GM23338 (cell line): Measurements from ENCODE around the gene SUOX. TPM values are rescaled to one million over a fixed set of nuclear protein-coding genes. Genes with fewer than 3 reads are reported as not detected.

ENCODE experiments used
- ATAC-seq: fragments of 200-7000 bp; cut with Tn5 transposase; 3 replicates; pipeline ENCODE4 v1.9.1; 2020
- DNase-seq: peaks from one replicate; pipeline ENCODE4 v3.0.0-alpha.2; 2015; ENCODE audit warnings: low spot score
- H2AFZ ChIP-seq: fragments of 200-600 bp; sonication (generic); 2 replicates; pipeline ENCODE4 v1.8.0; 2016; ENCODE audit warnings: antibody characterized with exemption, mild to moderate bottlenecking, moderate library complexity
- H3F3A ChIP-seq: fragments of 200-600 bp; sonication (generic); replicated peaks from 2 replicates; pipeline ENCODE4 v1.8.0; 2017; ENCODE audit warnings: antibody characterized with exemption, mixed run types, low read depth
- H3K27ac ChIP-seq: fragments of 200-600 bp; sonication (generic); 2 replicates; pipeline ENCODE4 v1.6.1; 2016; ENCODE audit warnings: low read depth
- H3K27me3 ChIP-seq: fragments of 200-600 bp; sonication (generic); 2 replicates; pipeline ENCODE4 v1.8.0; 2016; ENCODE audit warnings: mild to moderate bottlenecking, mixed run types, moderate library complexity; ENCODE audit not compliant: insufficient read depth
- H3K36me3 ChIP-seq: fragments of 200-600 bp; sonication (generic); 2 replicates; pipeline ENCODE4 v1.8.0; 2016; ENCODE audit warnings: mild to moderate bottlenecking; ENCODE audit not compliant: insufficient read depth
- H3K4me1 ChIP-seq: fragments of 200-600 bp; sonication (generic); 2 replicates; pipeline ENCODE4 v1.8.0; 2016; ENCODE audit warnings: mild to moderate bottlenecking, moderate library complexity; ENCODE audit not compliant: insufficient read depth
- H3K4me2 ChIP-seq: fragments of 200-600 bp; sonication (generic); 2 replicates; pipeline ENCODE4 v1.7.1; 2017; ENCODE audit warnings: mixed run types
- H3K4me3 ChIP-seq: fragments of 200-600 bp; sonication (generic); 2 replicates; pipeline ENCODE4 v1.6.1; 2016; ENCODE audit warnings: mixed run types
- H3K79me2 ChIP-seq: fragments of 200-600 bp; sonication (generic); replicated peaks from 2 replicates; pipeline ENCODE4 v1.8.0; 2017; ENCODE audit warnings: mild to moderate bottlenecking; ENCODE audit not compliant: insufficient read depth
- H3K9me2 ChIP-seq: fragments of 200-600 bp; sonication (generic); 2 replicates; pipeline ENCODE4 v1.8.0; 2017; ENCODE audit not compliant: insufficient read depth
- H4K20me1 ChIP-seq: fragments of 200-600 bp; sonication (generic); replicated peaks from 2 replicates; pipeline ENCODE4 v1.8.0; 2017; ENCODE audit warnings: mild to moderate bottlenecking; ENCODE audit not compliant: insufficient read depth
- H3K27ac Mint-ChIP-seq: 2 replicates; pipeline ENCODE4 v1.8.0; 2020; ENCODE audit warnings: inconsistent platforms, mild to moderate bottlenecking, moderate library complexity, mixed read lengths
- H3K27me3 Mint-ChIP-seq: 3 replicates; pipeline ENCODE4 v1.8.0; 2022; ENCODE audit warnings: low read depth, mild to moderate bottlenecking, moderate library complexity, mixed read lengths, inconsistent platforms; ENCODE audit not compliant: insufficient read depth, poor library complexity
- H3K36me3 Mint-ChIP-seq: 3 replicates; pipeline ENCODE4 v1.8.0; 2021; ENCODE audit warnings: low read depth, mild to moderate bottlenecking, inconsistent platforms, moderate library complexity, mixed read lengths
- H3K4me1 Mint-ChIP-seq: 3 replicates; pipeline ENCODE4 v1.8.0; 2020; ENCODE audit warnings: mild to moderate bottlenecking, inconsistent platforms, mixed read lengths
- H3K4me3 Mint-ChIP-seq: 3 replicates; pipeline ENCODE4 v1.8.0; 2021; ENCODE audit warnings: moderate library complexity, mild to moderate bottlenecking, inconsistent platforms, mixed read lengths
- H3K9me3 Mint-ChIP-seq: 3 replicates; pipeline ENCODE4 v1.8.0; 2020; ENCODE audit warnings: moderate library complexity, mild to moderate bottlenecking, inconsistent platforms, mixed read lengths
- EZH2phosphoT487 ChIP-seq: fragments of 200-600 bp; sonication (generic); IDR thresholded peaks from one replicate; pipeline ENCODE4 v1.8.1; 2018; ENCODE audit warnings: antibody characterized with exemption; ENCODE audit not compliant: unreplicated experiment
- JUNB ChIP-seq: IDR thresholded peaks from one replicate; pipeline ENCODE4 v1.6.1; 2016; ENCODE audit warnings: antibody characterized with exemption; ENCODE audit not compliant: unreplicated experiment
- NANOG ChIP-seq: IDR thresholded peaks from 2 replicates; pipeline ENCODE4 v1.6.1; 2016; ENCODE audit warnings: antibody characterized with exemption, borderline replicate concordance
- POLR2AphosphoS5 ChIP-seq: IDR thresholded peaks from 2 replicates; pipeline ENCODE4 v1.6.1; 2016; ENCODE audit warnings: antibody characterized with exemption, low read depth
- ZNF331 ChIP-seq: fragments of 250-450 bp; sonication (Bioruptor Pico); IDR thresholded peaks from 2 replicates; pipeline ENCODE4 v1.5.0; 2020; ENCODE audit warnings: low read depth, mild to moderate bottlenecking, moderate library complexity
- polyA plus RNA-seq: library from polyadenylated mRNA; unstranded; fragments of >200 nt; fragmentation: Nextera tagmentation; extraction: Ambion mirVana; gene quantifications from 2 replicates; pipeline ENCODE4 v1.2.1, GENCODE V29; 2016
- total RNA-seq: library from RNA; depleted of rRNA; stranded (reverse); fragments of >200 nt; shearing (Covaris generic); gene quantifications from 2 replicates; pipeline ENCODE4 v1.2.3, GENCODE V29; 2014
- TF ChIP-seq, protein P1 (sequence below), 2 experiments: fragments of 200-600 bp in 1 of 2; sonication (generic) in 1 of 2; conservative IDR thresholded peaks; 2 replicates each; pipeline versions ENCODE4 v1.5.1 to v1.6.1; 2016 to 2017; ENCODE audit warnings: antibody characterized with exemption in 2 of 2, low read depth in 2 of 2, mild to moderate bottlenecking in 2 of 2, moderate library complexity in 1 of 2
- TF ChIP-seq, protein P2 (sequence below): IDR thresholded peaks from one replicate; pipeline ENCODE4 v1.6.1; 2018; ENCODE audit warnings: antibody characterized with exemption; ENCODE audit not compliant: unreplicated experiment
- TF ChIP-seq, protein P3 (sequence below): IDR thresholded peaks from 2 replicates; pipeline ENCODE4 v1.6.1; 2016; ENCODE audit warnings: antibody characterized with exemption

The SUOX gene
- total and polyA plus RNA-seq, 2 experiments from 2014 or later: 14.0 to 27.5 TPM

DNA sequence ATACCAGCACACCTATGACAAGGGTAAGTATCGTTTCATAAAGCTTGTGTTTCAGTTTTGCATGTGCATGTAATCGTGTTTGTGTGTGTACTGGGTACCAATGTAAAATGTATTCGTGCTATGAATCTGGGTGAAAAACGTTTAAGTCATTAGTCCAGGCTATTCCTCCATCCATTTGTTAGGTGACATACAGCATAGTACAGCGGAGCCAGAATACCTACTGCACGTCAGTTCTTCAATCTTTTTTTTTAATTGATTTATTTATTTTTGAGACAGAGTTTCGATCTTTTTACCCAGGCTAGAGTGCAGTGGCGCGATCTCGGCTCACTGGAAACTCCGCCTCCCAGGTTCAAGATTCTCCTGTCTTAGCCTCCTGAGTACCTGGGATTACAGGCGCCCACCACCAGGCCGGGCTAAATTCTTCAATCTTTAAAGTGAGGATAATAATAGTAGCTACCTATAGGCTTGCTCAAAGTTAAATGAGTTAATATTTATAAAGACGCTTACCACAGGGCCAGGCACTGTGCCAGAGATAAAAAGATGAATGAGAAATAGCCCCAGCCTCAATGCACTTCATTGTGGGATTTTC, 44.0 kb downstream of the SUOX start:
- H2AFZ ChIP-seq: peak overlapping the region; percentile 44; the same call in 1 of the 2 replicates

DNA sequence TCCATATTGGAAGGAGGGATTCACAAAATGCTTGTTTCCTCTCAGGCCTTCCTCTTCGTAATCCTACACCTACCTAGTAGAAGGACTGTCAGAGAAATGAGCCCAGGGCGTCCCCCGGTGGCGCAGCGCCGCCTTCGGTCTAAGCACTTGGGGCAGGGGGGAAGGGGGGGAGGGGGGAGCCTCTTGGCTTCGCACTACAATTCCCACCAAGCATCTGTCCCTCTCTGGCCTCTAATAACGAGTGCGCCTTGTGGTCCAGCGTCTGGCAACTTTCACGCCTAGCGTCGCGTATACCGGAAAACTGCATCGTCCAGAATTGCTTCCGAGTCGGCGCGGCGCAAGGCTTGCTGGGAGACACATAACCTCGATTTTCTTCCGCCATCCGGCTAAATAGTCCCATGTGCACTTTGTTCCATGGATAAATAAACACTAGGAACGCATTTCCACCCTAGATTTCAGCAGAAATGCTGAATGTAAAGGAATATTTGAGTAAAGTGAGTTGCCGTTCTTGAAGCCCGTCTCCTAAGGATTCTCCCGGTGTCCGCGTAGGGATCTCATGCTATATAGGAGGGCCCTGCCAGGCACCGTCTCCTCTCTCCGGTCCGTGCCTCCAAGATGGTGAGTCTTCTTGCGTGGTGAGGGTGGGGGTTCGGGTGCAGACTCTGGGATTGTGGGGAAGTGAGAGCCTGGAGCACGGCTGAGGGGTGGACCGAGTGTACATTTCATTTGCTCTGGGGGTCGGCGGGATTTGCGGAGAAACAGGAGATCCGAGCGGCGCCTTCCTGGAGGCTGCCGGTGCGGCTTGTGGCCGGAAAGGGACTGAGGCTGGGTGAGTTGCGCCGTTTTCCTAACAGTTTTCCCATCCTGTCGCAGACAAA, 44.7 kb downstream of the SUOX start, which contains the start of gene RPS26:
Gene RPS26 (plus strand): TSS at position 367 of the 878 bp plus-strand sequence. CDS start 249 bp downstream, at position 616.
- Mint-ChIP-seq H3K9me3 (no peaks in the 10 kb centered on the region; the same call in 1 of the 3 replicates), H3K4me1 (peaks cover 47% of the 10 kb centered on the region), H3K27ac (peak within 1 kb of the TSS; percentile 99), H3K4me3 (peak within 1 kb of the TSS; percentile 95), H3K27me3 (peaks cover 7% of the 10 kb centered on the region), H3K36me3 (peaks cover 40% of the 10 kb centered on the region)
- peaks cover 23% of the 10 kb centered on the region for H3K36me3 ChIP-seq
- no peaks in the 10 kb centered on the region for H3K27me3 ChIP-seq
- H3K9me2 ChIP-seq: no peaks in the 10 kb centered on the region
- peaks cover 28% of the 10 kb centered on the region for H3K4me1 ChIP-seq
- peak; percentile 89 for ATAC-seq
- H3K4me3 ChIP-seq: peak within 1 kb of the TSS; percentile 99
- H3K79me2 ChIP-seq: peaks cover 21% of the 10 kb centered on the region
- H3K4me2 ChIP-seq: peak within 1 kb of the TSS; percentile 100
- DNase-seq: peak; percentile 100
- peak within 1 kb of the TSS; percentile 98 for H3K27ac ChIP-seq
- H2AFZ ChIP-seq: peak within 1 kb of the TSS; percentile 97
- peaks cover 19% of the 10 kb centered on the region for H4K20me1 ChIP-seq
- H3F3A ChIP-seq: peaks cover 51% of the 10 kb centered on the region
- TF ChIP-seq NANOG: no peak
- TF ChIP-seq, protein P1, sequence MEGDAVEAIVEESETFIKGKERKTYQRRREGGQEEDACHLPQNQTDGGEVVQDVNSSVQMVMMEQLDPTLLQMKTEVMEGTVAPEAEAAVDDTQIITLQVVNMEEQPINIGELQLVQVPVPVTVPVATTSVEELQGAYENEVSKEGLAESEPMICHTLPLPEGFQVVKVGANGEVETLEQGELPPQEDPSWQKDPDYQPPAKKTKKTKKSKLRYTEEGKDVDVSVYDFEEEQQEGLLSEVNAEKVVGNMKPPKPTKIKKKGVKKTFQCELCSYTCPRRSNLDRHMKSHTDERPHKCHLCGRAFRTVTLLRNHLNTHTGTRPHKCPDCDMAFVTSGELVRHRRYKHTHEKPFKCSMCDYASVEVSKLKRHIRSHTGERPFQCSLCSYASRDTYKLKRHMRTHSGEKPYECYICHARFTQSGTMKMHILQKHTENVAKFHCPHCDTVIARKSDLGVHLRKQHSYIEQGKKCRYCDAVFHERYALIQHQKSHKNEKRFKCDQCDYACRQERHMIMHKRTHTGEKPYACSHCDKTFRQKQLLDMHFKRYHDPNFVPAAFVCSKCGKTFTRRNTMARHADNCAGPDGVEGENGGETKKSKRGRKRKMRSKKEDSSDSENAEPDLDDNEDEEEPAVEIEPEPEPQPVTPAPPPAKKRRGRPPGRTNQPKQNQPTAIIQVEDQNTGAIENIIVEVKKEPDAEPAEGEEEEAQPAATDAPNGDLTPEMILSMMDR (conservative IDR thresholded peaks at IDR 0.05; ENCODE audit: low read depth in 2 of 2): peak; percentile 31 to 75; a peak in 3 of 4 replicates
- peak; percentile 99 for TF ChIP-seq POLR2AphosphoS5
- TF ChIP-seq, protein P2, sequence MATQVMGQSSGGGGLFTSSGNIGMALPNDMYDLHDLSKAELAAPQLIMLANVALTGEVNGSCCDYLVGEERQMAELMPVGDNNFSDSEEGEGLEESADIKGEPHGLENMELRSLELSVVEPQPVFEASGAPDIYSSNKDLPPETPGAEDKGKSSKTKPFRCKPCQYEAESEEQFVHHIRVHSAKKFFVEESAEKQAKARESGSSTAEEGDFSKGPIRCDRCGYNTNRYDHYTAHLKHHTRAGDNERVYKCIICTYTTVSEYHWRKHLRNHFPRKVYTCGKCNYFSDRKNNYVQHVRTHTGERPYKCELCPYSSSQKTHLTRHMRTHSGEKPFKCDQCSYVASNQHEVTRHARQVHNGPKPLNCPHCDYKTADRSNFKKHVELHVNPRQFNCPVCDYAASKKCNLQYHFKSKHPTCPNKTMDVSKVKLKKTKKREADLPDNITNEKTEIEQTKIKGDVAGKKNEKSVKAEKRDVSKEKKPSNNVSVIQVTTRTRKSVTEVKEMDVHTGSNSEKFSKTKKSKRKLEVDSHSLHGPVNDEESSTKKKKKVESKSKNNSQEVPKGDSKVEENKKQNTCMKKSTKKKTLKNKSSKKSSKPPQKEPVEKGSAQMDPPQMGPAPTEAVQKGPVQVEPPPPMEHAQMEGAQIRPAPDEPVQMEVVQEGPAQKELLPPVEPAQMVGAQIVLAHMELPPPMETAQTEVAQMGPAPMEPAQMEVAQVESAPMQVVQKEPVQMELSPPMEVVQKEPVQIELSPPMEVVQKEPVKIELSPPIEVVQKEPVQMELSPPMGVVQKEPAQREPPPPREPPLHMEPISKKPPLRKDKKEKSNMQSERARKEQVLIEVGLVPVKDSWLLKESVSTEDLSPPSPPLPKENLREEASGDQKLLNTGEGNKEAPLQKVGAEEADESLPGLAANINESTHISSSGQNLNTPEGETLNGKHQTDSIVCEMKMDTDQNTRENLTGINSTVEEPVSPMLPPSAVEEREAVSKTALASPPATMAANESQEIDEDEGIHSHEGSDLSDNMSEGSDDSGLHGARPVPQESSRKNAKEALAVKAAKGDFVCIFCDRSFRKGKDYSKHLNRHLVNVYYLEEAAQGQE: no peak
- no peak for TF ChIP-seq ZNF331 (CRISPR knock-in tag)
- TF ChIP-seq, protein P3, sequence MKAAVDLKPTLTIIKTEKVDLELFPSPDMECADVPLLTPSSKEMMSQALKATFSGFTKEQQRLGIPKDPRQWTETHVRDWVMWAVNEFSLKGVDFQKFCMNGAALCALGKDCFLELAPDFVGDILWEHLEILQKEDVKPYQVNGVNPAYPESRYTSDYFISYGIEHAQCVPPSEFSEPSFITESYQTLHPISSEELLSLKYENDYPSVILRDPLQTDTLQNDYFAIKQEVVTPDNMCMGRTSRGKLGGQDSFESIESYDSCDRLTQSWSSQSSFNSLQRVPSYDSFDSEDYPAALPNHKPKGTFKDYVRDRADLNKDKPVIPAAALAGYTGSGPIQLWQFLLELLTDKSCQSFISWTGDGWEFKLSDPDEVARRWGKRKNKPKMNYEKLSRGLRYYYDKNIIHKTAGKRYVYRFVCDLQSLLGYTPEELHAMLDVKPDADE: peak; percentile 97
- no peak for TF ChIP-seq EZH2phosphoT487
- no peak for TF ChIP-seq JUNB

More for the DNA sequence above, 44.0 kb downstream of the SUOX start:
- H3F3A ChIP-seq: peaks cover 44% of the 10 kb centered on the region
- Mint-ChIP-seq H3K27ac (peak overlapping the region; percentile 98), H3K4me1 (peaks cover 43% of the 10 kb centered on the region), H3K36me3 (peaks cover 41% of the 10 kb centered on the region), H3K27me3 (peaks cover 7% of the 10 kb centered on the region), H3K9me3 (no peaks in the 10 kb centered on the region; the same call in 1 of the 3 replicates), H3K4me3 (peak overlapping the region; percentile 95)
- peaks cover 23% of the 10 kb centered on the region for H3K36me3 ChIP-seq
- peaks cover 21% of the 10 kb centered on the region for H3K79me2 ChIP-seq
- H3K4me3 ChIP-seq: peak overlapping the region; percentile 53
- peak overlapping the region; percentile 78 for H3K4me2 ChIP-seq
- peaks cover 28% of the 10 kb centered on the region for H3K4me1 ChIP-seq
- no peak for TF ChIP-seq JUNB
- TF ChIP-seq, protein P1 (conservative IDR thresholded peaks at IDR 0.05; ENCODE audit: low read depth in 2 of 2): peak in 1 of 2 experiments; percentile 46; a peak in 2 of 4 replicates
- no peaks in the 10 kb centered on the region for H3K9me2 ChIP-seq
- no peaks in the 10 kb centered on the region for H3K27me3 ChIP-seq
- H4K20me1 ChIP-seq: peaks cover 19% of the 10 kb centered on the region
- peak; percentile 64 for DNase-seq
- peak; percentile 48 for ATAC-seq
- peak overlapping the region; percentile 97 for H3K27ac ChIP-seq
